DOHH2 (cell line): ENCODE data around the gene NRCAM.

Experiments
- CTCF ChIP-seq: fragments of 200-600 bp; sonication (generic); IDR thresholded peaks from one replicate; pipeline ENCODE4 v1.5.1; 2014; ENCODE audit warnings: antibody characterized with exemption, mild to moderate bottlenecking, low read depth, low read length; ENCODE audit not compliant: poor library complexity, severe bottlenecking
- EZH2phosphoT487 ChIP-seq: fragments of 200-600 bp; sonication (generic); IDR thresholded peaks from 2 replicates; pipeline ENCODE4 v1.6.1; 2017; ENCODE audit warnings: borderline replicate concordance, mild to moderate bottlenecking, antibody characterized with exemption, low read length, moderate library complexity, mixed read lengths

GRCh38 chr7:108332937-108333336 is 123.3 kb downstream of the NRCAM start:
- TF ChIP-seq CTCF, result no peak
- no peak for TF ChIP-seq EZH2phosphoT487
